Body of pancreas (tissue), 4 donors: ENCODE results near the gene FNDC5. TPM values are rescaled to one million over a fixed set of nuclear protein-coding genes. Genes with fewer than 3 reads are reported as not detected.

Source experiments
- ATAC-seq: fragments of 150-250 bp; one replicate; pipeline ENCODE4 v1.9.1; 2016
- DNase-seq, 4 donors: peaks; one replicate each; pipeline ENCODE4 v3.0.0-alpha.2; 2019
- H3K27ac ChIP-seq, 4 donors: fragments of 200-600 bp; sonication (generic); 1 replicate in 3 of 4; 2 replicates in 1 of 4; pipeline versions ENCODE4 v1.5.1 to v1.6.1; 2016 to 2019; ENCODE audit warnings: mild to moderate bottlenecking in 1 of 4, mixed read lengths in 1 of 4, moderate library complexity in 1 of 4
- H3K27me3 ChIP-seq, 2 donors: fragments of 200-600 bp; sonication (generic); one replicate each; pipeline ENCODE4 v1.6.0; 2016; ENCODE audit warnings: mild to moderate bottlenecking in 1 of 2
- H3K36me3 ChIP-seq, 2 donors: fragments of 200-600 bp; sonication (generic); replicated peaks in 1 of 2; 2 replicates each; pipeline ENCODE4 v1.5.1; 2016; ENCODE audit warnings: low read depth in 2 of 2; ENCODE audit not compliant: insufficient read depth in 1 of 2
- H3K4me1 ChIP-seq: fragments of 200-600 bp; sonication (generic); one replicate; pipeline ENCODE4 v1.6.0; 2016
- H3K4me3 ChIP-seq, 2 donors: fragments of 200-600 bp; sonication (generic); 1 replicate in 1 of 2; 2 replicates in 1 of 2; pipeline ENCODE4 v1.5.1; 2016 to 2019
- H3K9me3 ChIP-seq, 3 donors: fragments of 200-600 bp; sonication (generic); 1 replicate in 2 of 3; 2 replicates in 1 of 3; pipeline ENCODE4 v1.5.1; 2016
- CTCF ChIP-seq, 7 experiments: fragments of 450-650 bp in 4 of 7; fragments of 200-600 bp in 3 of 7; sonication (generic) in 3 of 7; IDR thresholded peaks; one replicate each; pipeline ENCODE4 v1.5.1; 2016 to 2019; ENCODE audit warnings: antibody characterized with exemption in 7 of 7
- POLR2A ChIP-seq, 3 donors: fragments of 450-650 bp; IDR thresholded peaks; one replicate each; pipeline ENCODE4 v1.6.1; 2016; ENCODE audit warnings: antibody characterized with exemption in 3 of 3, mild to moderate bottlenecking in 2 of 3
- WGBS, 2 donors: methylation state at CpG; one replicate each; pipeline ENCODE4 v1.1.5; 2017; 5-methylcytosine and 5-hydroxymethylcytosine counted together
- intact Hi-C: fragments of 100-400 bp; cut with DNase I; formaldehyde crosslinking; loops from one replicate; pipeline ENCODE4 v1.15.1; 2023
- total RNA-seq, 2 donors: library from RNA; depleted of rRNA; stranded (reverse); fragments of >200 nt; gene quantifications; one replicate each; pipeline ENCODE4 v1.1.0, GENCODE V29; 2016

Gene FNDC5
- total RNA-seq, 2 donors from 2014 or later: not detected

- intact Hi-C loops: no loop called here
- ATAC-seq (no peak), DNase-seq (no peak)
- Histone ChIP-seq H3K4me3 (no peak overlapping the region), H3K9me3 (no peaks in the 10 kb centered on the region), H3K27ac (no peak overlapping the region), H3K36me3 (peaks cover 0 to 4% of the 10 kb centered on the region in 2 donors), H3K4me1 (no peaks in the 10 kb centered on the region), H3K27me3 (no peaks in the 10 kb centered on the region)
- TF ChIP-seq POLR2A (IDR thresholded peaks at IDR 0.05): no peak
- TF ChIP-seq CTCF (IDR thresholded peaks at IDR 0.05): no peak
Measured at GRCh38 chr1:32860566-32860965, 10.1 kb downstream of the FNDC5 start.

- Histone ChIP-seq H3K27ac (no peak overlapping the region), H3K4me1 (no peaks in the 10 kb centered on the region), H3K9me3 (no peaks in the 10 kb centered on the region), H3K36me3 (peaks cover 0 to 4% of the 10 kb centered on the region in 2 donors), H3K4me3 (no peak overlapping the region), H3K27me3 (no peaks in the 10 kb centered on the region)
- 91 to 100% methylated on average over 2 of the region's 2 CpGs for WGBS, 2 donors
- no peak for DNase-seq
- intact Hi-C loops: no loop called here
- no peak for TF ChIP-seq CTCF (IDR thresholded peaks at IDR 0.05)
- TF ChIP-seq POLR2A (IDR thresholded peaks at IDR 0.05): no peak
- ATAC-seq: no peak
Measured at GRCh38 chr1:32859915-32860314, 10.8 kb downstream of the FNDC5 start.

- Histone ChIP-seq H3K9me3 (no peaks in the 10 kb centered on the region), H3K27ac (no peak overlapping the region), H3K27me3 (no peaks in the 10 kb centered on the region), H3K36me3 (peaks cover 0 to 4% of the 10 kb centered on the region in 2 donors), H3K4me1 (no peaks in the 10 kb centered on the region), H3K4me3 (no peak overlapping the region)
- DNase-seq: no peak
- intact Hi-C loops: no loop called here
- no peak for ATAC-seq
- TF ChIP-seq CTCF (IDR thresholded peaks at IDR 0.05): no peak
- no peak for TF ChIP-seq POLR2A (IDR thresholded peaks at IDR 0.05)
- WGBS, 2 donors: 93% methylated on average over 7 of the region's 7 CpGs
Measured at GRCh38 chr1:32858791-32859190, 11.9 kb downstream of the FNDC5 start.

GRCh38 chr1:32858136-32858535, 12.6 kb downstream of the FNDC5 start:
- Histone ChIP-seq H3K4me1 (no peaks in the 10 kb centered on the region), H3K4me3 (no peak overlapping the region), H3K36me3 (peaks cover 0 to 4% of the 10 kb centered on the region in 2 donors), H3K9me3 (no peaks in the 10 kb centered on the region), H3K27ac (no peak overlapping the region), H3K27me3 (no peaks in the 10 kb centered on the region)
- no peak for ATAC-seq
- no peak for DNase-seq
- intact Hi-C loops: no loop called here
- 96 to 98% methylated on average over 2 of the region's 2 CpGs for WGBS, 2 donors
- TF ChIP-seq POLR2A (IDR thresholded peaks at IDR 0.05): no peak
- TF ChIP-seq CTCF (IDR thresholded peaks at IDR 0.05): no peak

- 87 to 97% methylated on average over 13 of the region's 13 CpGs for WGBS, 2 donors
- intact Hi-C loops: no loop called here
- Histone ChIP-seq H3K36me3 (peaks cover 0 to 2% of the 10 kb centered on the region in 2 donors), H3K27ac (no peak overlapping the region), H3K4me1 (no peaks in the 10 kb centered on the region), H3K4me3 (no peak overlapping the region), H3K9me3 (no peaks in the 10 kb centered on the region), H3K27me3 (no peaks in the 10 kb centered on the region)
- ATAC-seq: no peak
- TF ChIP-seq POLR2A (IDR thresholded peaks at IDR 0.05): no peak
- no peak for TF ChIP-seq CTCF (IDR thresholded peaks at IDR 0.05)
- DNase-seq: no peak
Measured at GRCh38 chr1:32855861-32856617, 14.7 kb downstream of the FNDC5 start.
